Forelimb muscle (tissue), 1 donor: Measurements from ENCODE around the gene NSD1. TPM values are rescaled to one million over a fixed set of nuclear protein-coding genes. Genes with fewer than 3 reads are reported as not detected.
"Not testable (repeated sequence)": the region's sequence is repeated elsewhere in the genome, so short reads cannot be mapped to it uniquely, and the experiment has no call there.

Source experiments
- DNase-seq: peaks from one replicate; pipeline ENCODE4 v3.0.0-alpha.2; 2013; ENCODE audit warnings: low read depth
- polyA plus RNA-seq: library from polyadenylated mRNA; unstranded; fragments of 120-200 nt; gene quantifications from one replicate; pipeline ENCODE4 v1.2.1, GENCODE V29; 2013; ENCODE audit not compliant: insufficient read length

The NSD1 gene
- polyA plus RNA-seq, 1 donor = 40.7 TPM

DNA sequence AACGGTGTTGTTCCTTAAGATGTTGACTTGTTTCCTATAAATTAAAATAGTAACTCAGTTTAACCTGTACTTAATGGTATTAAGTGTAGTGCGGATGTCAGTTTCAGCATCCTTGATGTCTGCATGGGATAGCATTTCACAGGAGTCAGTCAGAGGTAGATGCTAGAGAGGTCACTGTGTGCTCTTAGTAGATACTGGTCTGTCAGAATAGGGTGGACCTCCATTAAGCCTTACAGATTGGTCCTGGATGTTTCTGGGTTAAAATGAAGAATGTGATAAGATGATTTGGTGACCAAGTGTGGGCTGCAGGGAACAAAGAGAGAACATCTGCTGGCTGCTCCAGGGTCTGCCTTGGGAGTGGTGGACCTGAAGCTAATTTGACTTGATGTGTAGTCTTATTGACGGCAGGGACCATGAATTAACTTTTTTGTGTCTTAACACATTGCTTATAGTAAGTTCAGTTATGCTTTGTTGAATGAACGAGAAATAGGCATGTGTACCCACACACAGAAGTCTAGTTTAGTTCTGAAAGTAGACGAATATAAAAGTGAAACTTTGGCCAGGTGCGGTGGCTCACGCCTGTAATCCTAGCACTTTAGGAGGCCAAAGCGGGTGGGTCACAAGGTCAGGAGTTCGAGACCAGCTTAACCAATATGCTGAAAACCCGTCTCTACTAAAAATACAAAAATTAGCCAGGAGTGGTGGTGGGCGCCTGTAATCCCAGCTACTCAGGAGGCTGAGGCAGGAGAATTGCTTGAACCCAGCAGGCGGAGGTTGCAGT is 157.4 kb downstream of the NSD1 start:
- DNase-seq = no peak

DNA sequence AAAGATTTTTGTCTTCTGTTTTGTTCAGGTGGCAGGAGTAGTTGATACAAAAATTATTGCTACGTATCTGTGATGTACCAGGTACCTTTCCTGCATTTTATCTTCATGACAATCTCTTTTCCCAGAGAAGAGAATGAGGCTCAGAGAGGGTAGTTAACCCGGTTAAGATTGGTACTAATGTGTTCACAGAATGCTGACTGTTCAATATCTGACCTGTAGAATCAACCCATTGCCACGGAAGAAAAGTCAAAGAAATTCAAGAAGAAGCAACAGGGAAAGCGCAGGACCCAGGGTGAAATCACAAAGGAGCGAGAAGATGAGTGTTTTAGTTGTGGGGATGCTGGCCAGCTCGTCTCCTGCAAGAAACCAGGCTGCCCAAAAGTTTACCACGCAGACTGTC is 158.2 kb downstream of the NSD1 start:
- no peak for DNase-seq

DNA sequence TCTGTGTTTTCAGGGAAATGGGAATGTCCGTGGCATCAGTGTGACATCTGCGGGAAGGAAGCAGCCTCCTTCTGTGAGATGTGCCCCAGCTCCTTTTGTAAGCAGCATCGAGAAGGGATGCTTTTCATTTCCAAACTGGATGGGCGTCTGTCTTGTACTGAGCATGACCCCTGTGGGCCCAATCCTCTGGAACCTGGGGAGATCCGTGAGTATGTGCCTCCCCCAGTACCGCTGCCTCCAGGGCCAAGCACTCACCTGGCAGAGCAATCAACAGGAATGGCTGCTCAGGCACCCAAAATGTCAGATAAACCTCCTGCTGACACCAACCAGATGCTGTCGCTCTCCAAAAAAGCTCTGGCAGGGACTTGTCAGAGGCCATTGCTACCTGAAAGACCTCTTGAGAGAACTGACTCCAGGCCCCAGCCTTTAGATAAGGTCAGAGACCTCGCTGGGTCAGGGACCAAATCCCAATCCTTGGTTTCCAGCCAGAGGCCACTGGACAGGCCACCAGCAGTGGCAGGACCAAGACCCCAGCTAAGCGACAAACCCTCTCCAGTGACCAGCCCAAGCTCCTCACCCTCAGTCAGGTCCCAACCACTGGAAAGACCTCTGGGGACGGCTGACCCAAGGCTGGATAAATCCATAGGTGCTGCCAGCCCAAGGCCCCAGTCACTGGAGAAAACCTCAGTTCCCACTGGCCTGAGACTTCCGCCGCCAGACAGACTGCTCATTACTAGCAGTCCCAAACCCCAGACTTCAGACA is 160.4 kb downstream of the NSD1 start:
- DNase-seq = no peak

DNA sequence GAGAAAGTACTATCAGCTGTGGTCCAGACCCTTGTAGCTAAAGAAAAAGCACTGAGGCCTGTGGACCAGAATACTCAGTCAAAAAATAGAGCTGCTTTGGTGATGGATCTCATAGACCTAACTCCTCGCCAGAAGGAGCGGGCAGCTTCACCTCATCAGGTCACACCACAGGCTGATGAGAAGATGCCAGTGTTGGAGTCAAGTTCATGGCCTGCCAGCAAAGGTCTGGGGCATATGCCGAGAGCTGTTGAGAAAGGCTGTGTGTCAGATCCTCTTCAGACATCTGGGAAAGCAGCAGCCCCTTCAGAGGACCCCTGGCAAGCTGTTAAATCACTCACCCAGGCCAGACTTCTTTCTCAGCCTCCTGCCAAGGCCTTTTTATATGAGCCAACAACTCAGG is 161.1 kb downstream of the NSD1 start:
- no peak for DNase-seq

DNA sequence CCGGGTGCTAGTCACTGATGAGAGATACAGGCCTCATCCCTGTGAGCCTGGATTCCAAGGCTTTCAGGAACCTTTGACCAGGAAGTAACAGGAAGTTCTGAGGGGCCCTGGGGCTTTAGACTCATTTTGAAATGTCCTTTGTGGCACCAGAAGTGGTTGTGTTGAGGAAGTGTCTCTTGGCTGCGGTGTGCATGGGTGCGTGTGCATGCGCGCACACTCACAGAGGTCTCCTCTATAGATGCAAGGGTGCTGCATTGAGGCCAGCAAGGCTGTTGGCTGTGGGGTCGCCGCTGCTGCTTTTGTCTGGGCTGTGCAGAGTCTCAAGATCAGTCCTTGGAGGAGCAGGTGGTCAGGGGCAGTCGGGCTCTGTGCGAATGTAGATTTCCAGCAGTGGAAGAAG is 162.4 kb downstream of the NSD1 start:
- no peak for DNase-seq

DNA sequence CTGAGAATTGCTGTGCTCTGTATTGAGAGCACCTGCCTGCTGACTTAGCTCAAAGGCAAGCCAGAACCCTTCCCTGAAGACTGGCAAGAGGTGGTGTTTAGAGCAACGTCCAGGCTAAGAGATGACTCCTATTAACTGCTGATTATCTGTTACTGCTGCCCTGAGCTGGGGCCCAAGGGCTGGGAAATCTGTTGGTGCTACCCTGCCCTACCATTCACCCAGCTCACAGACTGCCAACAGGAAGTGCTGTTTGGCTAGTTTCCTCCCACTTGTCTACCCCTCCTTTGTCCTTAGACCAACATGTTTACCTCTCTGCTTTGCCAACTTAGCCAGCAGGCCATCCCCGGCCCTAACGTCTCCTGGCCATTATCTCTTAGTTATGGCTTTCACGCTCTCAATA is 163.0 kb downstream of the NSD1 start:
- DNase-seq = no peak

DNA sequence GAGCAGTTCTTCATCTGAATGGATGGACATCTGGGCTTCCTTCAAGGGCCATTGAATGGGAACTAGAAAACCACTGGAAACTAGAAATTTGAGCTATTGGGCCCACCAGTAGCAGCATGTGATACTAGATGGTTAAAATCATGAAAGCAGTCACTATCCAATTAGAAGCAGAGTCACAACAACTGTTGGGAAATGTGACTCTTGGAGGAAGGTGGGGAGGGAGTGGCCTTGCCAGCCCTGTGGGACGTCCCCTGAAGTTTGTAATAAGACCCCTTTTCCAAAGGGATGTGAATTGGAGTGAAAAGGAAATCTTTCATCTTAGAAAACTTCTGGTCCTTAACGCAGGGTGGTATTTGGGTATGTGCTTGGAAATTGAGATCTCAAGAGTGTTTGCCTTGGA is 164.3 kb downstream of the NSD1 start:
- no peak for DNase-seq

DNA sequence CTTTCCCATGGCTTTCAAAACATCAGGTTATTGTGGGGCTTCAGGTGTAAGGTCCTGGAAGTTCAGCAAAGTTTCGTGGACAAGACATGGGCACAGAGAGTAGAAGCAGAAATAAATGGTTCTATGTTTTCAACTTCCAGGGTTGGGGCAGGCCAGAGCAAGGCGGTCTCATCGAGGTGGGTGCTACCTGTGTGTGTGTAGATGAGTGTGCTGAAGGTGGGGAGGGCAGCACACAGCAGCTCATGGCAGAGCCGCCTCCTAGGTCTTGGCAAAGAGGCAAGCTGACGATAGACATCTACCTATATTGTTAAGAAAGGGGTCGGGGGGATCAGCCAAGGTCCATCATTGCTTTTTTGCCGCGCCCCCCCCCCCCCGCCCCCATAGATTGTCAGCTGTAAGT is 166.1 kb downstream of the NSD1 start:
- no peak for DNase-seq

DNA sequence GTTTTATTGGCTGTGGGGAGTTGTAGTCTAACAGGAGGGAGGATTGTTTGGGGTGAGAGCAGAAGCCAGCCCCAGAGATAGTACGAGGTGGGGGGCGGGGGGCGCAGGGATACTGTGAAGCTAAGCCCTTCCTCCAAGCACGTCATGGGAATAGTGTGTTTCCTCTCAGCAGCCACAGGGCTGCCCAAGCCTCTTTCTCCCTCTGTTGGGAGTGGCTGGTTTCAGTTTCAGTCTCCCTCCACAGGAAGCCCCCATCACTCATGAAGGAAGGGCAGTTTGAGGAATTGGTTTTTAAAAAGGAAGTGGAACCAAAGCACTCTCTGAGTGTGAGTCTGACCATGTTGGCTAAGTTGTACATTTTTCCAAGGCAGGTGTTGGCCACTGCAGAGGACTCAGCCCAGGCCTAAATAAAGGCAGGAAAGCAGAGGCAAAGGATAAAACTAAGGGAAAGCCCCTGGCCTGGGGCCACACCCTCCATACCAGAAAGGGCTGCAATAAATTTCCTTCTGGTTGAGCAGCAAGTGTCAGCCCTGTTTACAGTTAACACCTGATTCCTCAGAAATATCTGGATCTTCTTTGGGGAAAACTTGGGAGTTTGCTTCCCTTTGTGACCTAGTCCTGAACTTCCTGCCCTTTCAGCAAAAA is 166.8 kb downstream of the NSD1 start:
- DNase-seq = no peak

DNA sequence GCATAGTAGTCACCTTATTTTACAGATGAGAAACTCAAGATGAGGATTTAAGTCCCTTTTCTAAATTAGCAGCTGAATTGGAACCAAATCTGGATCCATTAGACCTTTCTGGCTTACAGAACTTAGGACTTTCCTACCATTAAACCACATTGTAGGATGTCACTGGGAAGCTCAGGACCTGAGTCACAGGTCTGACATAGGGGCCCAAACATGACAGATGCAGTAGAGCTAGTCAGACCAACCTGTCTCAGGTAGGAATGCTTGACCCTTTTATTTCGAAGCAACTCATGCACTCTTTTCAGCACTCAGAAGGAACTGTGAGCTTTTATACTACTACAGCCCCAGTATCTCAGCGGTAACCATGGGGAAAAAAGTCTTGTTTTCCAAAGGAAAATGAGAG is 167.4 kb downstream of the NSD1 start:
- DNase-seq = no peak

DNA sequence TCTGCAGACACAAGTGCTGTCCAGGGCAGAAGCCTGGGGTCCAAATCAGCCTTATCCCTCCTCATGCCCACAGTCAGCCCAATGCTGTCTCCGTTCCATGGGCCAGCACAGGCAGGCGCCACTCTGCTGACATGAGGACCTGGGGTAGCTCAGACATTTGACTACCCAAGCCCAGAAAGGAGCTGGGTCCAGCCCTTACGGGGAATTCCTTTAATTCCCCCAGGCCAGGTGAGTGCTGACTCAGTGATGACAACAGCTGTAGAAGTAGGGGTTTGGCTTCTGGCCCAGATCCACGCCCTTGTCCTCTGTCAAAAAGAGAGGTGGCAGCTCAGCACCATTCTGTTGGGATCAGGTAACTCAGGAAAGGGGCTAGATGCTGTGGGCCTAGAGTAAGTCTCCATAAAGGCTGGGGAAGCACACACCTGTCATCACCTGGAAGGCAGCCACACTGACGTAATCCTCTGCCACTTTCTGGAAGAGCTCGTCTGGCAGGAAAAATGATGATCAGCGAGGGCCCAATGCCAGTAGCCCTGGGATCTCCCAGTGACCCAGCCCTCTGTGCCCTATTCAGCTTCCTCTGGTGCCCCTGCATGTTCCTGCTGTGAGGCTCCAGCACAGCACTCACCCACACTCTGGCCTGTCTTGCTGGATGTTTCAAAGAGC is 168.1 kb downstream of the NSD1 start:
- no peak for DNase-seq

DNA sequence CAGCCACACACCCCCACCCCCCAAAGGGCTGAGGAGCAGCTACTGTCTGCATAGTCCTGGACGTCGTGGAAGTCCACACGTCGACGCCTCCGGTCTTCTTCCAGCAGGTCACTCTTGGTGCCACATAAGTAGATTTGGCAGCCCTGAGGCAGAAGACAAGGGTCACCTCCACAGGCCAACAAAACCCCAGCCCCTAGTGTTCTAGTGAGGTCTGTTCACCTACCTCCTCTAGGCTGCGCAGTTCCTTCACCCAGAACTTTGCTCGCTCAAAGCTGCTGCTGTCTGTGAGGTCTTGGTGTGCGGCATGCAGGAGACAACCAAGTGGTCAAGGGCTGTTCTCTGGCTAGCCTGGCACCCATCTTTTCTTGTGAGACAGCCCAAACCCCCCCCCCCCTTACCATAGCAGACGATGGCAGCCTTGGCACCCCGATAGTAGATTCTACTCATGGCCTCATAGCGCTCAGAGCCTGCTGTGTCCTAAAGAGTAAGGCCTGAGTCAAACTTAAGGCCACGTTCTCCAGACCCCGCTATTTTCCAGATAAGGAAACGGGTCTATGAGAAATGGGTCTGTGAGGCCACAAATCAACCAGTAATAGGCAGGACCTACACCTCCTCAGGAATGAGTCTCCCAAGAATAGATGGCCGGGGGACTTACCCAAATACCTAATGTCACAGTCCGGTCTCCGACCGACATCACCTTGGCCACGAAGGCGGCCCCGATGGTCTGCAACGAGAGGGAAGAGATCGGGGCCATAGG is 169.0 kb downstream of the NSD1 start:
- no peak for DNase-seq

DNA sequence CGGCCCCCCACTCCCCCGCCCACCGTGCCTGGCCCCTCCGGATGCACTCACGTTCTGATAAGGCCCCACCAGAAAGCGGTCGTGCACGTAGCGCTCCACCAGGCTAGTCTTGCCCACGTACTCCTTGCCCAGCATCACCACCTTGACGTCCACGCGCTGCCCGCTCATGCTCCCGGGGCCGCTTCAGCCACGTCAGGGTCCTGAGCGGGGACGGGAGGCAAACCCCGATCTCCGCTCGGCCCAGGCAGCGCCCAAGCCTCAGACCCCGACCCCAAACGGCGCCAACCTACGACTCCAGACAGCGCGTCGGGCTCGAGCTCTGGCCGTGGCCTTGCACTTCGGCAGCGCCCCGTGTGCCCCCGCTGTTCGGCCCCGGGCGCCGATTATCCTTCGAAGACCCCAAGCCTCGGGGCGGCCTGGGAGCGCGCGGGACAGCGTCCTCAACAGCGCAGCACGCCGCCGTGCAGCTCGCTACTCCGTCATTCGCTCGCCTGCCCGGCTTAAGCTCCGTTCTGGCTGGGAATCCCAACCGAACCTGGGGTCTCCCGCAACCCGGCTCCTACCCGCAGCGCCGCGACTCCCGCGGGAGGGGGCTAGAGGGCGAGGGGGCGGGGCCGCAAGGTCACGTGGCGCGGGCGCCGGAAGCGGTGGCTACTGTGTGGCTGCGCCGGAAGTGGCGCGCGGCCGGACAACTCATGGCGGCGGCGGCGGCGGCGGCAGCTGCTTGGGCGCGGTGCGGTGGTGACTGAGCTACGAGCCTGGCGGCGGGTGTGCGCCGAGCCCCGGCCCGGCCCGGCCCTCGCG is 169.8 kb downstream of the NSD1 start, which contains the start of the genes PRELID1 and RAB24:
PRELID1 (plus strand) TSS at position 679 of the 804 bp plus-strand sequence. CDS start 187 bp downstream, outside the sequence.
RAB24 (minus strand) TSS at position 599 of the 804 bp plus-strand sequence; CDS start at position 168, 431 bp downstream.
- DNase-seq = no peak

DNA sequence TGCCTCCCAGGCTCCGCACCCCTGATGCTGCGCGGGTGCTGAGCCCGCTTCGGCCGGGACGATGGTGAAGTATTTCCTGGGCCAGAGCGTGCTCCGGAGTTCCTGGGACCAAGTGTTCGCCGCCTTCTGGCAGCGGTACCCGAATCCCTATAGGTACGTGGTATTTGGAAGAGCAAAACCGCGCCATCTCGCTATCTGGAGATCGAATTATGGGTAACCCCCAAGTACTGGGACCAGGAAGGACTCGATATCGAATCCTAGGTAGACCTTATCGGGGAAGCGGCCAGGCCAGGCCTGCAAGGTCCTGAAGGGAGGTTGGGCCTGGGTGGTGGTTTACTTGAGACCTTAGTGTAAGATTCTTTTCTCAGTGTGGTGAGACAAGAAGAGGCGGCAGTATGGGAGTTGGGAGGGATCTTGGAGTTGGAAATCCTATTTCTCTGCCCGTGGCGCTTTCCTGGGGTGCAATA is 170.4 kb downstream of the NSD1 start:
- no peak for DNase-seq

DNA sequence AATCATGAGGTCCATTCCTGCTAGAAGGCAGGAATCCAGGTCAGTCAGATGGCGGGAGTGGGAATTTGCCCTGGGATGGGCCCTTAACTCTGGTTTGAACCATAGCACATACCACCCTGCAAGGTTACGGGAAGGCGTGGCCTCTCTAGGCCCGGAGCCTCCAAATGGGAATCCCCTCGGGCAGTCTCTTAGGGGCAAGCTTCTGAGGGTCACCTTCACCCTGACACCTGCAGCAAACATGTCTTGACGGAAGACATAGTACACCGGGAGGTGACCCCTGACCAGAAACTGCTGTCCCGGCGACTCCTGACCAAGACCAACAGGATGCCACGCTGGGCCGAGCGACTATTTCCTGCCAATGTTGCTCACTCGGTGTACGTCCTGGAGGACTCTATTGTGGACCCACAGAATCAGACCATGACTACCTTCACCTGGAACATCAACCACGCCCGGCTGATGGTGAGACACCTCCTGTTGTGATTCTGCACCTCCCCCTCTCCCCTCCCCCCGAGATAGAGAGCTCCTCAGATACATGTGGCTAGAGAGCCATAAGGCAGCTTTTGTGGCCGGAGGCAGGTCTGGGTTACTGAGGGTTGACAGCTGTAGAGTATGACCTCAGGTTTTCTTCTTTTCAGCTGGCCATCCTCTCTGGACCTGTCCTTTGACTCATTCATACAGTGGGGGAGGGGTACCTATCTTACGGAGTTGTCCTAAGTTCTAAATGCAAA is 171.0 kb downstream of the NSD1 start:
- no peak for DNase-seq

DNA sequence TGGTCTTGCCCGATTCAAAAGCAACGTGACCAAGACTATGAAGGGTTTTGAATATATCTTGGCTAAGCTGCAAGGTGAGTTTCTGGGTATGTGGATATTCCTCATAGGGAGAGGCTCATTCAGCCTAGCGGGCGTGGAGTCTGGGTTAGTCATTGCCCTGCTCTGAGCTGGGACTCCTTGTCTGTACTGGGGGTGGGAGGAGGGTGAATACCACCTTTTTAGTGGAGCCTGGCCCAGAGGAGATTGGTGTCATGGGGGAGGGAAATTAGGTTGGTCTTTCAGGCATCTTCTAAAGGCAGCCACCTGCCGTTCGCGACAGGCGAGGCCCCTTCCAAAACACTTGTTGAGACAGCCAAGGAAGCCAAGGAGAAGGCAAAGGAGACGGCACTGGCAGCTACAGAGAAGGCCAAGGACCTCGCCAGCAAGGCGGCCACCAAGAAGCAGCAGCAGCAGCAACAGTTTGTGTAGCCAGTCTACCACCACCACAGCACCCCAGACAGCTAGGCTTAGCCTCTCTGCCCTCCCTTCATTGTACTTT is 172.6 kb downstream of the NSD1 start:
- DNase-seq = not testable (repeated sequence)

DNA sequence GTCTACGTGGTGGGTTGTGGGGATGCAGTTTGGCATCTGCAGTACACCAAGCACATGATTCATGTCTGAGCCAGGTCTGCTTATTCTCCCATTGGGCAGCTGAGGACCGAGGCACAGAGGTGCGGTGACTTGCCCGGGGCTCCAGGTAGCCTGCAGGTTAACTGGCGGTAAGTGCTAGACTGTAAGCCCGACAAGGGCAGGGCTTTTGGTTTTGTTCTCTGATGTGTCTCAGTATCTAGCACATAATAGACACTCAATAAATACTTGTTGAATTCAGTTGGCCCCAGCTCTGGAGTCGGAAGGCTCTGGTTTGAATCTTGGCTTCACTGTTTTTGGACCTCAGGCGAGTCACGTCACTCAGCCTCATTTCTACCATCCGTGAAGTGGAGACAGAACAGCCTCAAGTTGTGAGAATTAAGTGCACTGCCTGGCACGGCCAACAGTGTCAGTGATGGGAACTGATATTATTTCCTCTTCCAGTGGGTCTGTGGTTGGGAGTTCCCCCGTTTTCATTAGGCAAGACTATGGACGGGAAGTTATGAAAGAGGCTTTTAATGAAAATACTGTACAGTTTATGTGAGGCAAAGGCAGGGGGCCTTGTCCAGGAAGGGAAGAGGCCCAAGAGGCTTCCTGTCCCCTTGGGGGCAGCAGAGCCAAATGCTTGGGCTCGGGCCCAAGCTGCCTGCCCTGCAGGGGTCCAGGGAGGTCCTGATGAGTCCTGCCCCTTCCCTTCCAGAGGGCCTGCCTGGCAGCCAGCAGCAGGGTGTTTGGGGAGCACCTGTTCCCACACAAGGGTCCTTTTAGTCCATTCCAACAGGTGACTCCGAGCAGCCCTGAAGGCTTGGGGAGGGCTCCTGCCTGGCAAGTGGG is 173.3 kb downstream of the NSD1 start:
- DNase-seq = no peak
